Liver (tissue), 3 donors: ENCODE results near the gene NBPF1.
"Not testable (repeated sequence)": the region's sequence is repeated elsewhere in the genome, so short reads cannot be mapped to it uniquely, and the experiment has no call there.

ENCODE experiments used
- JUND ChIP-seq, 2 donors: IDR thresholded peaks; 2 replicates each; pipeline ENCODE4 v1.6.1; 2016; ENCODE audit warnings: antibody characterized with exemption in 2 of 2
- MAX ChIP-seq: IDR thresholded peaks from 2 replicates; pipeline ENCODE4 v1.6.1; 2016; ENCODE audit warnings: antibody characterized with exemption
- RAD21 ChIP-seq, 2 donors: IDR thresholded peaks; 2 replicates each; pipeline ENCODE4 v1.6.1; 2016; ENCODE audit warnings: antibody characterized with exemption in 2 of 2, mild to moderate bottlenecking in 2 of 2
- REST ChIP-seq: IDR thresholded peaks from 2 replicates; pipeline ENCODE4 v1.6.1; 2016; ENCODE audit warnings: antibody characterized with exemption, mild to moderate bottlenecking
- TAF1 ChIP-seq: conservative IDR thresholded peaks from 2 replicates; pipeline ENCODE4 v1.6.1; 2016; ENCODE audit warnings: antibody characterized with exemption, mild to moderate bottlenecking
- YY1 ChIP-seq: IDR thresholded peaks from 2 replicates; pipeline ENCODE4 v1.6.1; 2016; ENCODE audit warnings: antibody characterized with exemption, mild to moderate bottlenecking
- ZBTB33 ChIP-seq: IDR thresholded peaks from 2 replicates; pipeline ENCODE4 v1.6.1; 2016; ENCODE audit warnings: antibody characterized with exemption
- TF ChIP-seq, protein P1 (sequence below): fragments of 150-350 bp; IDR thresholded peaks from 2 replicates; pipeline ENCODE4 v1.5.1; 2017; ENCODE audit warnings: improper control_type of control experiment, low read depth, low read length; ENCODE audit not compliant: missing input control
- TF ChIP-seq, protein P2 (sequence below): IDR thresholded peaks from 2 replicates; pipeline ENCODE4 v1.6.1; 2016; ENCODE audit warnings: antibody characterized with exemption
- donor health status: healthy.
- donor health status: healthy.

- not testable (repeated sequence) for TF ChIP-seq JUND (IDR thresholded peaks at IDR 0.05); RAD21 (IDR thresholded peaks at IDR 0.05); MAX; TAF1; REST; YY1; ZBTB33
- TF ChIP-seq, protein P1, sequence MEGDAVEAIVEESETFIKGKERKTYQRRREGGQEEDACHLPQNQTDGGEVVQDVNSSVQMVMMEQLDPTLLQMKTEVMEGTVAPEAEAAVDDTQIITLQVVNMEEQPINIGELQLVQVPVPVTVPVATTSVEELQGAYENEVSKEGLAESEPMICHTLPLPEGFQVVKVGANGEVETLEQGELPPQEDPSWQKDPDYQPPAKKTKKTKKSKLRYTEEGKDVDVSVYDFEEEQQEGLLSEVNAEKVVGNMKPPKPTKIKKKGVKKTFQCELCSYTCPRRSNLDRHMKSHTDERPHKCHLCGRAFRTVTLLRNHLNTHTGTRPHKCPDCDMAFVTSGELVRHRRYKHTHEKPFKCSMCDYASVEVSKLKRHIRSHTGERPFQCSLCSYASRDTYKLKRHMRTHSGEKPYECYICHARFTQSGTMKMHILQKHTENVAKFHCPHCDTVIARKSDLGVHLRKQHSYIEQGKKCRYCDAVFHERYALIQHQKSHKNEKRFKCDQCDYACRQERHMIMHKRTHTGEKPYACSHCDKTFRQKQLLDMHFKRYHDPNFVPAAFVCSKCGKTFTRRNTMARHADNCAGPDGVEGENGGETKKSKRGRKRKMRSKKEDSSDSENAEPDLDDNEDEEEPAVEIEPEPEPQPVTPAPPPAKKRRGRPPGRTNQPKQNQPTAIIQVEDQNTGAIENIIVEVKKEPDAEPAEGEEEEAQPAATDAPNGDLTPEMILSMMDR = not testable (repeated sequence)
- TF ChIP-seq, protein P2, sequence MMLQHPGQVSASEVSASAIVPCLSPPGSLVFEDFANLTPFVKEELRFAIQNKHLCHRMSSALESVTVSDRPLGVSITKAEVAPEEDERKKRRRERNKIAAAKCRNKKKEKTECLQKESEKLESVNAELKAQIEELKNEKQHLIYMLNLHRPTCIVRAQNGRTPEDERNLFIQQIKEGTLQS = not testable (repeated sequence)
Measured at GRCh38 chr1:16626409-16626983, 13.1 kb upstream of the NBPF1 start.
